Esophagus squamous epithelium (tissue), 5 donors: ENCODE results near the gene ZMIZ1. TPM values are rescaled to one million over a fixed set of nuclear protein-coding genes. Genes with fewer than 3 reads are reported as not detected.

Experiments
- DNase-seq: peaks from one replicate; lab custom pipeline; 2025; lab: John Stamatoyannopoulos, UW
- H3K27ac ChIP-seq, 4 donors: fragments of 200-600 bp; sonication (generic); one replicate each; pipeline ENCODE4 v1.5.1; 2016 to 2019; ENCODE audit warnings: mild to moderate bottlenecking in 1 of 4
- H3K27me3 ChIP-seq, 4 donors: fragments of 200-600 bp; sonication (generic); 1 replicate in 3 of 4; 2 replicates in 1 of 4; pipeline versions ENCODE4 v1.5.1 to v1.6.0; 2017 to 2021; ENCODE audit warnings: antibody characterized with exemption in 1 of 4
- H3K36me3 ChIP-seq, 3 donors: fragments of 200-600 bp; sonication (generic); one replicate each; pipeline ENCODE4 v1.5.1; 2016 to 2019
- H3K4me1 ChIP-seq, 3 donors: fragments of 200-600 bp; sonication (generic); one replicate each; pipeline ENCODE4 v1.5.1; 2017 to 2019
- H3K4me3 ChIP-seq, 4 donors: fragments of 200-600 bp; sonication (generic); 1 replicate in 3 of 4; 2 replicates in 1 of 4; pipeline ENCODE4 v1.5.1; 2016 to 2019; ENCODE audit warnings: mild to moderate bottlenecking in 2 of 4, moderate library complexity in 1 of 4
- H3K9me3 ChIP-seq, 3 donors: fragments of 200-600 bp; sonication (generic); one replicate each; pipeline ENCODE4 v1.5.1; 2016 to 2019
- CTCF ChIP-seq, 6 experiments: fragments of 450-650 bp in 4 of 6; fragments of 200-600 bp in 2 of 6; sonication (generic) in 2 of 6; IDR thresholded peaks; one replicate each; pipeline ENCODE4 v1.5.1; 2016 to 2019; ENCODE audit warnings: antibody characterized with exemption in 6 of 6, mild to moderate bottlenecking in 4 of 6, moderate library complexity in 4 of 6
- POLR2A ChIP-seq, 4 donors: fragments of 450-650 bp; IDR thresholded peaks; one replicate each; pipeline ENCODE4 v1.6.1; 2017; ENCODE audit warnings: antibody characterized with exemption in 4 of 4, mild to moderate bottlenecking in 4 of 4, moderate library complexity in 3 of 4
- WGBS, 2 donors: methylation state at CpG; one replicate each; pipeline ENCODE4 v1.1.5; 2018; 5-methylcytosine and 5-hydroxymethylcytosine counted together
- intact Hi-C: fragments of 100-400 bp; cut with DNase I; formaldehyde crosslinking; loops from one replicate; pipeline ENCODE4 v1.15.0; 2022
- total RNA-seq, 4 donors: library from RNA; depleted of rRNA; stranded (reverse); fragments of >200 nt; gene quantifications; one replicate each; pipeline ENCODE4 v1.1.0, GENCODE V29; 2016
- donor health status: DM: yes; HTN: yes; CAD: no.

The ZMIZ1 gene
- total RNA-seq, 4 donors from 2014 or later, result 28.2 to 79.5 (median 40.4) TPM

GRCh38 chr10:79124066-79124465, 55.3 kb downstream of the ZMIZ1 start:
- TF ChIP-seq POLR2A (IDR thresholded peaks at IDR 0.05) (no peak), CTCF (IDR thresholded peaks at IDR 0.05) (no peak)
- no peak overlapping the region for H3K4me3 ChIP-seq
- H3K9me3 ChIP-seq, result no peaks in the 10 kb centered on the region
- DNase-seq, result no peak
- intact Hi-C loops, result no loop called here
- H3K27ac ChIP-seq, result no peak overlapping the region
- H3K4me1 ChIP-seq, result peaks cover 17 to 58% (median 20%) of the 10 kb centered on the region in 3 donors
- H3K36me3 ChIP-seq, result peaks cover 20 to 100% (median 26%) of the 10 kb centered on the region in 3 donors
- H3K27me3 ChIP-seq, result no peaks in the 10 kb centered on the region

- TF ChIP-seq CTCF (IDR thresholded peaks at IDR 0.05), result no peak
- no peak for TF ChIP-seq POLR2A (IDR thresholded peaks at IDR 0.05)
- intact Hi-C loops, result no loop called here
- Histone ChIP-seq H3K27me3 (no peaks in the 10 kb centered on the region), H3K36me3 (peaks cover 15 to 100% (median 24%) of the 10 kb centered on the region in 3 donors), H3K27ac (no peak overlapping the region), H3K4me3 (no peak overlapping the region), H3K4me1 (peaks cover 24 to 59% (median 29%) of the 10 kb centered on the region in 3 donors), H3K9me3 (no peaks in the 10 kb centered on the region)
- no peak for DNase-seq
- 100% methylated on average over 1 of the region's 7 CpGs; no CpG with 5 or more reads in 1 of the 2 donors for WGBS, 2 donors
These were observed 56.3 kb downstream of the ZMIZ1 start for GRCh38 chr10:79125092-79125491.

GRCh38 chr10:79126351-79127080, 57.8 kb downstream of the ZMIZ1 start:
- Histone ChIP-seq H3K9me3 (no peaks in the 10 kb centered on the region), H3K4me1 (peaks cover 24 to 59% (median 29%) of the 10 kb centered on the region in 3 donors), H3K27me3 (no peaks in the 10 kb centered on the region), H3K36me3 (peaks cover 13 to 100% (median 21%) of the 10 kb centered on the region in 3 donors), H3K27ac (peak overlapping the region in 2 of 4 donors; percentile 21), H3K4me3 (no peak overlapping the region)
- TF ChIP-seq POLR2A (IDR thresholded peaks at IDR 0.05) (no peak), CTCF (IDR thresholded peaks at IDR 0.05) (no peak)
- 92 to 94% methylated on average over 4 to 6 of the region's 6 CpGs for WGBS, 2 donors
- DNase-seq, result no peak
- intact Hi-C loops, result no loop called here

GRCh38 chr10:79127151-79127961, 58.6 kb downstream of the ZMIZ1 start:
- Histone ChIP-seq H3K27ac (peak overlapping the region in 1 of 4 donors; percentile 44), H3K27me3 (no peaks in the 10 kb centered on the region), H3K4me1 (peaks cover 24 to 61% (median 29%) of the 10 kb centered on the region in 3 donors), H3K36me3 (peaks cover 13 to 100% (median 21%) of the 10 kb centered on the region in 3 donors), H3K4me3 (no peak overlapping the region), H3K9me3 (no peaks in the 10 kb centered on the region)
- no peak for DNase-seq
- WGBS, 2 donors, result 54 to 65% methylated on average over 8 to 10 of the region's 16 CpGs
- no peak for TF ChIP-seq POLR2A (IDR thresholded peaks at IDR 0.05)
- TF ChIP-seq CTCF (IDR thresholded peaks at IDR 0.05), result peak in 1 of 6 experiments; percentile 18
- intact Hi-C loops, result no loop called here
